GM21737 (cell line): ENCODE data around the gene NEDD4L.
"Not testable (repeated sequence)": the region's sequence is repeated elsewhere in the genome, so short reads cannot be mapped to it uniquely, and the experiment has no call there.

Experiments
- ATAC-seq: cut with Tn5 transposase; IDR thresholded peaks from one replicate; pipeline ENCODE4 v1.9.1; 2021; ENCODE audit warnings: mild to moderate bottlenecking, moderate library complexity; ENCODE audit not compliant: unreplicated experiment

Gene NEDD4L

GRCh38 chr18:58362027-58362575 is 318.1 kb downstream of the NEDD4L start:
- no peak for ATAC-seq

- ATAC-seq, result no peak
These were observed 318.8 kb downstream of the NEDD4L start for GRCh38 chr18:58362829-58363271.

GRCh38 chr18:58363767-58364540 is 319.9 kb downstream of the NEDD4L start:
- ATAC-seq, result no peak

- ATAC-seq, result no peak
These were observed 321.0 kb downstream of the NEDD4L start for GRCh38 chr18:58364876-58365528.

- no peak for ATAC-seq
These were observed 323.6 kb downstream of the NEDD4L start for GRCh38 chr18:58367425-58368140.

GRCh38 chr18:58369616-58370015 is 325.6 kb downstream of the NEDD4L start:
- no peak for ATAC-seq

GRCh38 chr18:58370038-58370580 is 326.1 kb downstream of the NEDD4L start:
- no peak for ATAC-seq

- no peak for ATAC-seq
These were observed 326.6 kb downstream of the NEDD4L start for GRCh38 chr18:58370612-58371011.

- no peak for ATAC-seq
These were observed 329.5 kb downstream of the NEDD4L start for GRCh38 chr18:58373481-58373880.

- no peak for ATAC-seq
These were observed 331.0 kb downstream of the NEDD4L start for GRCh38 chr18:58375051-58375450.

- ATAC-seq, result no peak
These were observed 334.7 kb downstream of the NEDD4L start for GRCh38 chr18:58378411-58379379.

- no peak for ATAC-seq
These were observed 335.4 kb downstream of the NEDD4L start for GRCh38 chr18:58379443-58379842.

- not testable (repeated sequence) for ATAC-seq
These were observed 336.1 kb downstream of the NEDD4L start for GRCh38 chr18:58380113-58380512.

- no peak for ATAC-seq
These were observed 337.8 kb downstream of the NEDD4L start for GRCh38 chr18:58381676-58382411.

GRCh38 chr18:58382446-58382845 is 338.4 kb downstream of the NEDD4L start:
- no peak for ATAC-seq

GRCh38 chr18:58385472-58385871 is 341.4 kb downstream of the NEDD4L start:
- no peak for ATAC-seq

- no peak for ATAC-seq
These were observed 342.8 kb downstream of the NEDD4L start for GRCh38 chr18:58386780-58387179.

GRCh38 chr18:58387716-58388115 is 343.7 kb downstream of the NEDD4L start:
- ATAC-seq, result no peak

- ATAC-seq, result no peak
These were observed 344.7 kb downstream of the NEDD4L start for GRCh38 chr18:58388736-58389135.
